Inferior parietal cortex (tissue), 1 donor: ENCODE measurements around the gene PHLDA3.

Experiments used
- DNase-seq: peaks from one replicate; pipeline ENCODE4 v3.0.0-alpha.2; 2016; ENCODE audit errors: extremely low spot score

PHLDA3 gene

GRCh38 chr1:201468844-201469644 is at the start of gene PHLDA3:
Gene PHLDA3, minus strand, starts transcription at chr1:201469188. Its CDS starts 402 bp downstream, at chr1:201468786.
- DNase-seq, result peak; percentile 74

GRCh38 chr1:201518071-201518470 is 49.1 kb upstream of the PHLDA3 start:
- DNase-seq, result no peak

GRCh38 chr1:201517631-201518030 is 48.6 kb upstream of the PHLDA3 start:
- DNase-seq, result no peak

- no peak for DNase-seq
Observed at GRCh38 chr1:201516511-201517127, 47.6 kb upstream of the PHLDA3 start.

GRCh38 chr1:201515895-201516294 is 46.9 kb upstream of the PHLDA3 start:
- DNase-seq, result no peak

GRCh38 chr1:201515062-201515750 is 46.2 kb upstream of the PHLDA3 start:
- DNase-seq, result no peak

- no peak for DNase-seq
Observed at GRCh38 chr1:201514466-201514865, 45.5 kb upstream of the PHLDA3 start.

GRCh38 chr1:201513498-201514243 is 44.7 kb upstream of the PHLDA3 start:
- no peak for DNase-seq

GRCh38 chr1:201511941-201512539 is 43.1 kb upstream of the PHLDA3 start:
- no peak for DNase-seq

- no peak for DNase-seq
Observed at GRCh38 chr1:201511396-201511940, 42.5 kb upstream of the PHLDA3 start.

GRCh38 chr1:201510734-201511133 is 41.7 kb upstream of the PHLDA3 start:
- no peak for DNase-seq

GRCh38 chr1:201509601-201510374 is 40.8 kb upstream of the PHLDA3 start:
- no peak for DNase-seq

- DNase-seq, result no peak
Observed at GRCh38 chr1:201508809-201509208, 39.8 kb upstream of the PHLDA3 start.

- no peak for DNase-seq
Observed at GRCh38 chr1:201507360-201507675, 38.3 kb upstream of the PHLDA3 start.

- peak; percentile 77 for DNase-seq
Observed at GRCh38 chr1:201506557-201507359, 37.8 kb upstream of the PHLDA3 start, which contains the start of gene CSRP1. Gene CSRP1, minus strand, starts transcription at chr1:201507123. Its CDS starts 10,820 bp downstream, at chr1:201496303.

- no peak for DNase-seq
Observed at GRCh38 chr1:201506092-201506491, 37.1 kb upstream of the PHLDA3 start.

- DNase-seq, result no peak
Observed at GRCh38 chr1:201505503-201505890, 36.5 kb upstream of the PHLDA3 start.

GRCh38 chr1:201504799-201505502 is 36.0 kb upstream of the PHLDA3 start:
- no peak for DNase-seq

- no peak for DNase-seq
Observed at GRCh38 chr1:201504179-201504631, 35.2 kb upstream of the PHLDA3 start.
